Ureter (tissue), 1 donor: ENCODE measurements around the gene TTC28. TPM values are rescaled to one million over a fixed set of nuclear protein-coding genes. Genes with fewer than 3 reads are reported as not detected.

Source experiments
- DNase-seq: peaks from one replicate; pipeline ENCODE4 v3.0.0-alpha.2; 2020; ENCODE audit warnings: low spot score
- total RNA-seq: library from RNA; stranded (reverse); gene quantifications from one replicate; pipeline ENCODE4 v1.2.4, GENCODE V29; 2023
- donor health status: DM: yes; HTN: yes; CAD: no.

Gene TTC28
- total RNA-seq, 1 donor from 2014 or later: 56.8 TPM

DNA sequence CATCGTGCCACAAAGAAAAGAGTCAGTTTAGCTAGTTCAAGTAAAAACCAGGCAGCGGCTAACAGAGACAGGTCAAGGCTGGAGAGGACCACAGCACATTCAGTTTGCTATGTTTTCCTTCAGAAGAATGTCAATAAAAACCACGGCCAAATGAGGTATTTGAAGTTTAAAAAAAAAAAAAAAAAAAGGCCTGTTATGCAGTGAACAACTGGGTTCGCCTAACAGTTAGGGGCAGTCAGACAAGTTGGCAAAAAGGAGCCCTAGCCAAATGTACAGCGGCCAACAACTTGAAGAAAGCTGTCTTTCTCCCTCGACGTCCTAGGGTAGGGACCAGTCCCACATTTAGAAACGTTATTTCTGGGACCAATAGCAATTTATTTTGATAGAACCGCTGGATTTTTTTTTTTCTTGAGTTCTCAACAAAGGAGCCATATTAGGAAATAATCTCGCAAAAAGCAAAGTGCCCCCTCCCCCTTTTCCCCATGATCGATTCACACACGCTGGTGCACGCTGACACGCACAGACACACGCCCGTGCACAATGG lies 237.8 kb downstream of the TTC28 start:
- no peak for DNase-seq

DNA sequence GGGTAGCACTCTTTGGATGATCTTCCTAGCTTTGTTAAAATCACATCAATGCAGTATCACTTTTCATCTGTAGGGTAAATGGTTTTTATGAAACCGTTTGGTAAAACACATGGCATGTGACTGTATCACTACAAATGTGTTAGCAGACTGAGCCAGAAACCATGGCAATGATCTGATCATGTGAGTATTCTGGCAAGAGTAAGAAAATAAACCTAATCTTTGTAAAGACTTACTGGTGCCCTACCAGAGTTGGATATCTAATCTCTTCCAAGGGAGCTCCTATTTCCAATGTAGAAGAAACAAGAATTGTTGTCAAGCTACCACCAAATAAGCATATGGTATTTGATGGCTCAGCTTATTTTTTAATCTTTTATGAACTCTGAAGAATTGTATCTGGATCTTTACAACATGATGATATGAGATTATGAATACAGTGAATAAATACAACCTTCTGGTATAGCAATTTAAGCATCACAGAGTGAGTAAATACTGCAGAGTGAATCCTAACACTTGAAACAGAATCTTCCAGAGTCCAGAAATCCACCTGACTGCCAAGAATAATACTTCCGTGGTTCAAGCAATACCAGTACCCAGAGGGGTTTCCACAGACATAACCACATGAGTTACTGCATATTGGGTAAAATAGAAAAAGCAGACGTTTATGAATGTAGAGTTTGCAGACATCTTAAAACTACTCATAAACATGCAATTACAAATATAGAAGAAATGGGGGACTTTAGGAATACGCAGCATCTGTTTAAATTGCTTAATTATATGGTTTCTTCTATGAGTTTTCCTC lies 238.8 kb downstream of the TTC28 start:
- no peak for DNase-seq

DNA sequence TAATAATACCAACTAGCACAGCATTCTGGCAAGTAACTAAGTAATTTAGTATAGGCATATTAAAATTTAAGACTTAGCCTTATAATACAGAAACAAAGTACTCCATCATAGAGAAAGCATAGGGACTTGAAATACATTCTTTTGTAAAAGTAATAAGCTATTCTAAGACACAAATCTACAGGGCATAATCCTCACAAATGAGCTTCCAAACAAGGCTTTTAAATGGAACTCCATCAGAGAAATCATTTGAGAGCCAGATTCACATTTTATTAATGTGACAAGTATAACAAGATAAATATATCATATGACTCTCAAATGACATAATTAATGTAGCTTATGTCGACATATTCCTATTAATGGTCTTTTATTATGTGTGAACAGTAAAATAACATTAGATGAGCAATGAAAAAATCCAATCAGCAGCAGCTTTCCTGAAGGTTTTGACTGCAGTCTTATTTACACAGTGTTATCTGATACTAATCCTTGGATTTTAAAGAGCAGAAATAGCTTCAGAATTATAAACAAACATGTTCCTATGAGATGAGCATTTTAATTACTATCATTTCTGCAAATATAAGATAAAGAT lies 241.4 kb downstream of the TTC28 start:
- no peak for DNase-seq

DNA sequence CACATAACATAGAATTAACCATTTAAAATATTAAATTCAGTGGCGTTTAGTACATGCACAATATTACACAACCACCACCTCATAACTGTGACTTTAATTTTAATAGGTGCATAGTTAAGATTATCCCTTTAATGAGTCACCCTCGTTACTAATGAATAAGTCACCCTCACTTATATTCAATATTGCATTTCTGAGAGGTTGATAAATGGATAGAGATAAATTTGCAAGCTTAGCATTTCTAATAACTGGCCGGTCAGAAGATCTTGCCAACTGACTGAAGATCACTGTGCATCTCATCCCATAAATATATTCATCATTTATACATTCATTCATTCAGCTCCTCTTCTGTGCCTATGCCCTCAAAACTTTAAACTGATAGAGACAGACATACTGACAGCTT lies 243.7 kb downstream of the TTC28 start:
- DNase-seq: no peak

DNA sequence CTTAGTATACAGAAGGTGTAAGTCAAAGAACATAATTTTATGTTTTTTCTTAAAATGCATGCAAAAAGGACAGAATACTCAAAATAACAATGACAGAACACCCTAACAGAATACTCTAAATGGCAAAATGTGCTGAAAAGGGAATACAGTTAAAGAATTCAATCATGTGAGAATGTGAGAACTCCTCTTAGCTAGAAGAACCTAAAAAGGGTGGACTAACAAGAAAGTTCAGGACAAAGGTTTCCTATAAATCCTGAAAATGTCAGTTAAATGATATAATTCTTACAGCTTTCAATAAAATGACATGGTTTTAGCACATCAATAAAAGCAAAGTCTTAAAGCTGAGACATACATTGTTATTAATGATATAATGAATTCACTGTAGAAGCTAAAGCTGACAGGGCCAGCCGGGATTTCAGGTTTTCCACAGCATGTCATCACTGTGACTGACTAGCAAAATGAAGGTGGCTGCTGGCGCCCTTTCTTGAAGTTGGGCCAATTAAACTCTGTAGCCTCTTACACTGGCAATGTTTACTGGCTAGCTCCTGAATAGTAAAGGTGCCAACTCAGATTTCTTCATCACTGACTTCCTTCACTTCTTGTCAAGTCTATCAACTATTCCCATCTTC lies 244.4 kb downstream of the TTC28 start:
- DNase-seq: no peak

DNA sequence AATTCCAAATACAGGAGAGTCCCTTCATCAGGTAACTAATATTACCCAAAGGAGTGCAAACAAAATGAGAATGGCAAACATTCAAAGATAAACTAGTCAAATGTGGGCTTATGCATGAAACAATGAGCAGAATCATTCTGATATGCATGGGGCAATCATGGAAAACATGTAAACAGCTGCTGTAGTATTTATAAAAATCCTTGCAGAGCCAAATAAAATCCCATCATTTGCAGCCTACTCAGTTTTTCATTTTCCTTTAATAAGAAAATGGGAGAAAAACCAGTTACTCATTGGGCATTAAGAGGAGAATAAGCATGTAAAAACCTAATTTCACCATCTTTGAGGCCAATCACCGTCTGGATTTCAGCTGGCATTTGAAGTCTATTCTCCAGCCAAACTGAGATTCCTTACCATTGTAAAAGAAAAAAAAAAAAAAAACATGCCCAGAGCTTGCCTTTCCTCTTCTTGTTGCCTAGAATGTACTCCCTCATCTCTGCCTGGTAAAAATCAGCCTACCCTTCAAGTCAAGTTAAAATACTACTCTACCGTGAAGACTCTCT lies 249.1 kb downstream of the TTC28 start:
- DNase-seq: no peak

DNA sequence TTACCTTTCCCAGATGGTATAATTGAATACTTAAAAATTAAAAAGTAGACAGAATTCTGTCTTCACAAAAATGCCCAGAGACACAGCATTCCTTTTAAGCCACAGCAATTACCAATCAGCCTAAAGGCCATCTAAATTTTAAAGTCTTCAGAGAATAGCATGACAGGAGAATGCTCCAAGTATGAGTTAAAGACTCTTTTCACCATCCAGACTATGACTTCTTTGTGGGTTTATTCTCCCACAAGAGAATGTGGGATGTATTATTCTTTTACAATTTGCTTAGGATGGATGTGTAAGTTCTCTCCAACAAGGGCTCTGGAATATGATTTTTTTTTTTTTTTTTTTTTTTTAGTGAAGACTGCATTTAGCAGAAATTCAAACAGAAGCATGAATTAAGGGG lies 249.9 kb downstream of the TTC28 start:
- no peak for DNase-seq

DNA sequence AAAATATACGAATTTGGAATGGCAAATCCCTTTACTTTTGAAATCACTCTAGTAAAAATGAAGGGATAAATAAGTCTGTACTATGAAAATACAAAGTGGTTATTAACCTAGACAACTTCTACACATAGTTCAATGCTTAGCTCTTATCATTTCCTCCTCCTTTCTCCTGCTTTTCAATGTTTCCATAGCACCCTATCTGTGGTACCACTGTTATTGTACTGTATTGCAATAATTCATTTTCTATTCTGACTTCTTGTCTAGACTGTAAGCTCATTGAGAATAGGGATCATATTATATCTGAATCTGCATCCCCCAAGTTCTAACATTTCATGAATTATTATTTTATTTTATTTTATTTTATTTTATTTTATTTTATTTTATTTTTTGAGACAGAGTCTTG lies 251.4 kb downstream of the TTC28 start:
- no peak for DNase-seq

DNA sequence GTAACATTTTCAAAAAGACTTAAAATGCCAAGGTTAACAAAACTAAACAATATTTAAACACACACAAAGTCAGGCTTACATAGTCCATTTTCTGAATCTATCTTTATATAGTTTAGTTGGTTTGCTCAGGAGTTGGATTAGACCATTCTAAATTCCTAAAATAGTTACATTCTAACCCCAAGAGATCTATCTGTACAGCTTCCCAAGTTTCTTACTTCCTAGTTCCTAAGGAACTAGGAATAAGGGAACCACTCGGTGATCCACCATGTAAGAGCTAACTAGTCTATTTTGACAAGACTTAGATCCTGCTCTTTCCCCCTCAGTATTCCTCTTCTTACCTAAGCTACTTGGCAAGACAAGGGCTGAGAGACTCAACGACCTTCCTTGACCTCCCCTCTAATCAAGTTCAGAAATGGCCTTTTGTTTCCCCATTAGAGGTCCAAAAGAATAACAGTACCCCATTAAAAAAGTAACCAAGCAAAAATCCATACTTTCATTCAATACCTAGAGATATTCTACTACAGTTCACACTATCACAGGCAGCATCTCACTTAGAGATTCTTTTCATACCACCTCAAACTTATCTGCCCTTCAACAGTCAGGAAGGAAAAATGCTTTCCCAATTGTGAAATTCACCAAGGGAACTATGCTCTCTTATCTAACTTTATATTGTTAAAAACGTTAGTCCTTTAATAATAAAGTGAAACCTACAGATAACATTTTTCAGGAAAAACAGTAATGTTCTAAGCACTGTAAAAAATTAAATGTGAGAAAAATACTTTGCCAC lies 253.1 kb downstream of the TTC28 start:
- no peak for DNase-seq

DNA sequence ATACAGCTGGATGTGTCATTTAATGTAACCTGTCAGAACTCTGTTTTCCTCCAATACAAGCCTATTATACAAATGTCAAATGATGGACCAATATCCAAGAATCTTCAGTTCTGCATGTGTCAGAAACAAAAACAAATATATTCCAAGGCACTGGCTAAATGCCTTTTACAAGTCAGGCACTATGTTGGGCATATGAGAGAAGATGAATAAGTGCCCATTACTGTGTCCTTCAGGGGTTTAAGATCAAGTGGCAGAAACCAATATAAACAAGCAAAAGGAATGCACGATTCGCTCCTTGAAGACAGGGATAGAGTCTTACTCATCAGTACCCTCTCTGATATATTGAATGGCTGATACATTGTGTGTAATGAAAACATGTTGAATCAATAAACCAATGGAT lies 254.4 kb downstream of the TTC28 start:
- DNase-seq: no peak

DNA sequence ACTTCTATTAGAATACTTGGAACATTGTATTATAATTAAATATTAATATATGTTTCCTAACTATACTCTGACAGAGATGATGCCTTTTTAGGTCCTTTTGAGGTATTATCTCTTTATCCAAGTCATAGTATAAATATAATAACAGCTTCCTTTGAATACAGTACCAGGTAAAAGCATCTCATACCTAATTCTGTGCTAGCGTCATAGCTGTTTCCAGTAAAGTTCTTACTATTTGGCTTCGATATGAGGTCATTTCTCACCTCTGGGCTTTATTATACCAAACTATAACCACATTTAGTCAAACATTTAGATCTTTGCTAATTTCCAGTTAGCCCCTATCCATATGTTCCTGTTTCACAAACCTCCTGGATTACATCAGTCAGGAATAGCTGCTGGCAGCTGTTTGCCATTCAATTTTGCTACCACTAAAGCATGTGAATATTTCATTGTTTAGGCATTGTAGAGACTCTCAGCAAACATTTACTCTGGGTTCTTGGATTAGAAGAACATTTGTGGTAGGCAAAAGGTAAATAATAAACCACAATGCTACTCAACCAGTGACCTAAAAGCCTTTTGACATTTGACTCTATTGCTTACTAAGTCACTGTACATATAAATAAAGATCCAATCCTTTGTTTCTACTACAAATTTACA lies 255.1 kb downstream of the TTC28 start:
- no peak for DNase-seq

DNA sequence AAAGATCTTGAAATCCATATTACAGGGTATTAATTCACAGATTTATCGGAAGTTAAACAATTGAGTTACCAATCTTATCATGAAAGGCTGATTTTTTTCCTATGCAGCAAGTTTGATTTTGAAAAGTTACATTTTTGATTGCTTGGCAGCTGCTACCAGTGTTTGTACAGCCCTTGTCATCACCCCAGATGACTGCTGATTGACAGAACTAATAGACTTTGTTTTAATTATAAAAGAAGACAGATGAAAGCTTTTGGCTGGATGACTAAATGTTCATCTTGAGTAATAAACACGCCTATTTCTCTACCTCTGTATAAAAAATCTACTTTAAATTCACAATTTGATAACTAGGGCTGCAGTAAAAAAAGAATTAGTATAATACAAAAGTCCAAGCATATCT lies 259.7 kb downstream of the TTC28 start:
- DNase-seq: no peak

DNA sequence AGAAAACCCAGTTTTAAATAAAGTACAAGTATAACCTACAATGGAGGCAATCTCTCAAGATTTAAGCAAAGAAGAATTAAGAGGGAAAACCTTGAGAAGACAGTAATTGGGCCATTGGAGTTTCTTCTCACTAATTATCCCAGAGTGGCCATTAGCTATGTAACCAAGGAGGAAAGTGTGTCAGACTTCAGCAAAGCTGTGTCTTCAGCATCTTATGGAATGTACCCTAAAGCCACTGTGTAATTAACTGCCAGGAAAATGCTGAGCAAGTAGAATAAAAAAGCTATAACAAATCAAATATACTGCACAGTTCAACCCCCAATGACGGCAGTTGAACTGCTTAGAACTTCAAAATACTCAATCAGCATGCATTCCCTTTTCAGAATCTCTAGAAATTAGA lies 261.6 kb downstream of the TTC28 start:
- no peak for DNase-seq

DNA sequence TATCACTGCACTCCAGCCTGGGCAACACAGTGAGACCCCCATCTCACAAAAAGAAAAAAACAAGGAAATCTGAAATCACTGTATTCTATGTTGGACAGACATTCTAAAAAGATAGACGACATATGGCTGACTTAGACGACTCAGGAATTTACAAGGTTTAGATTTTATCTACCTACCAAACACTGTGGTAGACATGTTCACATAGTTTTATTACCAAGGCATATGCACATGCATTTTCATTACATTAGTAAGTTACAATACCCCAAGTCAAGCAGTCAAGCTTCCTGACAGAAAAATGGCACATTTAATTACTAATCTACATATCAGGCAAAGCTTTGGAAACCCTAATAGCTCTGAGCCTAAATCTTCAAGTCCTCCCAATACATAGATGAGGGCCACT lies 262.2 kb downstream of the TTC28 start:
- no peak for DNase-seq

DNA sequence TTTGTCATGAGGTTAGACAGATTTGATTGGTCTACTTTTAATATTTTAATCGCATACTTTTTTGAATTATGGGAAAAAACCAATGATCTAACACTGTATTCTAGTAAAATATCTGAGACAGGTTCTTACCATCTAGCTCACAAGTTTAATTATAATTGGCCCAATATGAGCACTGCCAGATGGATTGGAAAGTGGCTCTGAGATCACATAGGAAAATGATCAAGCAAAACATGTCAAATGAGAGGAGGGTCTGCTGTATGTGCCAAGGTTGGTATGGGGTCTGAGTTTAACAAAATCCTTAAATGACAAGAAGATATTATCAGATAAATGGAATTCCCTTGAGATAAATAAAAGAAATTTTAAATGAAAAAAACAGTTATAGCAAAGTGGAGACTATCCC lies 264.7 kb downstream of the TTC28 start:
- DNase-seq: no peak

DNA sequence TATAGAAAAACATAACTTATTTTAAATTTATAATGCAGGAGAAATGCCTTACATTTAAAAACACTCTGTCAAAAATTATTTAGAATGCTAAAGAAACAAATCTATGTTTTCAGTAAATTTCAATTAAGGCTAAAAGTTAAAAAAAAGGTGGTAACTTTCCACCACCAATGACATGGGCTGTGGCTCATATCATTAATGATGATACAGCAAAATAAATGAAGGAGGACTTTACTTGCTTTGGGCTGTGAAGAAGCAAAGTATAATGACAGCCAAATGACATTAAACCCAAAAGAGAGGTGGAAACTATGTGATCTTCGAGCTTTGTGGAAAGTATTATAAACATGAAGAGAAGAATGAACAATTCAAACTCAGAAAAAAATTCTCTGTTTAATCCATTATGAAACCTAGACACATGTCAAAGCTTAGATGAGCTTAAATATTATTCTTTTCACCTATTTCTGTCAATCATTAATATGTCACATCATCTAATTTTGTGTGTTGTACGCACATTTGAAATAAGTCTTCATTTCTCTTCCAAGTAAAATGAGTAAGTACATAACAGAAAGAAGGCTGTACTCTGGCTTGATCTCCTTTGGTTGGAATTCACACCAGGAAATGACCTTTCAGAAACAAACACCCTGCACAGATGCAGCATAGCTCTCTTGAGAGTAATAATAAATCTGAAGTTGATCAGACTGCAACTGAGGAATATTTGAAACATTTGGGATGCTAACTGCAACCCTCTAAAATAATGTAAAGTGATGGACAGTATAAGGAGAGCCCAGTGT lies 265.8 kb downstream of the TTC28 start:
- DNase-seq: no peak

DNA sequence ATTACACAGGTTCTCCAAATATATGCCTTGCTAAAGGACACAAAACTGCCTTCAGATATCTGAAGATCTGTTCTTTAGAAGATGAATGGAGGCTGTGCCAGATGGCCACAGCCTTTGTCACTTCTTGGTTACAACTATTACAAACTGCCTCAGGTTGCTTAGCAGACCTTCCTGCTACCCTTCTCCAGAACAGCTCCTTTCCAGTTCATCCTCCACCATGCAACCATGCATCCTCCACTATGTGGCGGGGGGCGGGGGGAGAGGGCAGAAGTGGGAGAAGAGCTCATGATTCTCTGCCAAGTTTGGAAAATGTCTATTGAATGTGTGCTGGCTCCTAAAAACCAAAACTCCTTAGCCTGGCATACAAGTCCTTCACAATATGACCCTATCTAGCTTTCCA lies 267.5 kb downstream of the TTC28 start:
- no peak for DNase-seq

DNA sequence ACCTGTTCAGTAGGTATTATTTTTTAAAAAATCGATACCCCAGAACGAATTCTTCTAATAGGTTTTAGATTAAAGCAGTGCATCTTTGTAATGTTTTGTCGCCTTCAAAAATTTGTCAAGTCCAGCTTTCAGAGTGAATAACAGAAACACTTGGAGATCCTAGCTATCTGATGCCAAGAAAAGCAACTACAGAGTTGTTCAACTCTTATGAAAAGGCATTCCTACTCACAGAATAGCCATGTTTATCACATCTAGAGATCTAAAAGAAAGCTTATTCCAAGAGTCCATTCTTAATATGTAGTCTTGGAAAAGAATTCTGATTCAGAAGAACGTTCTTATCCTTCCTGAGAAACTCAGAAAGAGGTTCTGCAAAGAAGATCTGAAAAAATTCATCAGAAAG lies 268.5 kb downstream of the TTC28 start:
- no peak for DNase-seq

DNA sequence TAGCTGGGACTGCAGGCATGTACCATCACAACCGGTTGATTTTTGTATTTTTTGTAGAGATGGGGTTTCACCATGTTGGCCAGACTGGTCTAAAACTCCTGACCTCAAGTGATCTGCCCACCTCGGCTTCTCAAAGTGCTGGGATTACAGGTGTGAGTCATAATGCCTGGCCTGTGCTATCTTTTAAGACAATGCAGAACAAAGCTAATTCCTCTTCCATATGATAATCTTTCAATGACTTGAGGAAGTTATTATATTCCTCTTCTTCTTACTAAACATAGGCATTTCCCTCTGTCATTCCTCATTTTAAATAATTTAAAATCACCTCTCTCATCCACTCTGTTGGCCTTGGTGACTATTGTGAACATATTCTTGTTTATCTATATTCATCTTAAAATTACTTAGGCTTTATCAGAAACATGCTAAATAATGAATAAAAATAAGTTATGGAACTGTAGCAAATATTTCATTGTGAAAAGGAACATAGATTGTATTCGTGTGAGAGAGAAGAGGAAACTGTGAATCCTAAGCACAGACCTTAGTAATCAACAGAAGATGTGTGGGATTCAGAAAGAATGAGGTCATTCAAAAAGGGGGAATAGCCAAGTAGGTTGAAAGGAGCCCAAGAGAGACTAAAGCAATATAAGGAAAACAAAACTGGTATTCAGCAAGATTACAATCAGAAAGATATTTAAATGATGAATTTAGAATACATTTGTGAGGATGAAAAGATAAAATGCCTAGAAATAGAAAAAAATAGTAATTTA lies 269.4 kb downstream of the TTC28 start:
- DNase-seq: no peak

DNA sequence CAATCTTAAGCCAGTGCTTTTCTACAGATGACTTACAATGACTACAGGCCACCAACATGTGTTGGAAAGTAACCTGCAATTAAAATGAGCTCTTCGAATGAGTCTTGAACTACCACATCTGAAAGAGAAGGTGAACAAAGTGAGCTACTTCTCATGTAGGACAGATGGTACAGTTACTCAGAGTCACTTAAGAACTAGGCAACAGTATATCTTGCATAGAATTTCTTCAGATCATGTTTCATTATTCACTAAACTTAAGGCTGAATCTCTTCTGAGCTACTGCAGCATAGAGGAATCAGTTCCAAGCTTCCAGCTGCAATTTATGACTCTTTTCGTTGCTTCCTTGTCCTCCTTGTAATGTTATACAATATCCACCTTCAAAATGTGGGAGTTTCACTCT lies 270.9 kb downstream of the TTC28 start:
- no peak for DNase-seq
